Heart right ventricle (tissue), 16 donors: ENCODE measurements around the gene S100A12. TPM values are rescaled to one million over a fixed set of nuclear protein-coding genes. Genes with fewer than 3 reads are reported as not detected.

Source experiments
- ATAC-seq, 8 donors: fragments of 200-7000 bp; cut with Tn5 transposase; one replicate each; pipeline ENCODE4 v1.9.1; 2020; ENCODE audit warnings: mild to moderate bottlenecking in 8 of 8, moderate library complexity in 8 of 8, moderate number of reproducible peaks in 1 of 8
- DNase-seq, 2 donors: peaks; one replicate each; pipeline ENCODE4 v3.0.0-alpha.2; 2020
- H3K27ac ChIP-seq, 10 donors: fragments of 200-600 bp; sonication (generic) in 2 of 10; one replicate each; pipeline versions ENCODE4 v1.5.0 to v1.8.0; 2020 to 2022; ENCODE audit warnings: mild to moderate bottlenecking in 3 of 10
- H3K27me3 ChIP-seq, 7 donors: fragments of 200-600 bp; one replicate each; pipeline ENCODE4 v1.8.0; 2021 to 2022; ENCODE audit warnings: mild to moderate bottlenecking in 2 of 7
- H3K36me3 ChIP-seq, 9 donors: fragments of 200-600 bp; sonication (generic) in 1 of 9; one replicate each; pipeline versions ENCODE4 v1.5.0 to v1.8.0; 2020 to 2022; ENCODE audit warnings: mild to moderate bottlenecking in 2 of 9
- H3K4me1 ChIP-seq, 9 donors: fragments of 200-600 bp; sonication (generic) in 1 of 9; one replicate each; pipeline versions ENCODE4 v1.5.0 to v1.8.0; 2020 to 2022; ENCODE audit warnings: mild to moderate bottlenecking in 4 of 9
- H3K4me3 ChIP-seq, 10 donors: fragments of 200-600 bp; sonication (generic) in 2 of 10; one replicate each; pipeline versions ENCODE4 v1.5.0 to v1.8.0; 2020 to 2022; ENCODE audit warnings: mild to moderate bottlenecking in 7 of 10, moderate library complexity in 2 of 10
- H3K9me3 ChIP-seq, 11 donors: fragments of 200-600 bp in 10 of 11; sonication (generic) in 2 of 11; one replicate each; pipeline versions ENCODE4 v1.5.0 to v1.8.0; 2013 to 2022; ENCODE audit warnings: mild to moderate bottlenecking in 2 of 11, control low read depth in 1 of 11, moderate library complexity in 1 of 11
- WGBS, 2 donors: extraction: QIAGEN DNeasy Blood & Tissue Kit; methylation state at CpG; one replicate each; pipeline ENCODE4 v1.1.7; 2013; ENCODE audit warnings: inconsistent platforms in 1 of 2; 5-methylcytosine and 5-hydroxymethylcytosine counted together
- intact Hi-C, 10 donors: fragments of 100-400 bp; cut with DNase I; formaldehyde crosslinking; loops; one replicate each; pipeline versions ENCODE4 v1.11.1 to v1.14.2; 2022
- polyA plus RNA-seq, 2 donors: library from polyadenylated mRNA; stranded (reverse); fragments of 200-250 nt; gene quantifications; one replicate each; pipeline ENCODE4 v1.2.3, GENCODE V29; 2013
- total RNA-seq, 10 donors: library from RNA; stranded (reverse); fragmentation: NEBNext Ultra II Directional in 3 of 10; extraction: Animal tissue kit (Norgen Biotek cat#: 25700) in 3 of 10; gene quantifications; one replicate each; pipeline versions ENCODE4 v1.2.1 to v1.2.4, GENCODE V29; 2021 to 2023
- TF ChIP-seq, protein P1 (sequence below), 9 donors: fragments of 200-600 bp; sonication (generic) in 2 of 9; IDR thresholded peaks; one replicate each; pipeline versions ENCODE4 v1.5.0 to v1.8.0; 2021 to 2022; ENCODE audit warnings: antibody characterized with exemption in 9 of 9, mild to moderate bottlenecking in 5 of 9, moderate library complexity in 1 of 9
- donor health status: Arrhythmogenic right ventricular cardiomyopathy.
- donor health status: ischemic (EF 13 %, LVEDD 7.1; RV severe dilation, severe dysfunction).
- donor health status: healthy with polysubstance abuse.
- donor health status: DM: no; HTN: yes; CAD: no.
- donor health status: DM: no; HTN: no; CAD: no.
- donor health status: ischemic (EF 25% LVEDD 6.9; RV normal size, moderate dysfunction).
- donor health status: ischemic (EF 25% LVEDD 5.7; RV mildly dilated, moderate dysfunction).
- donor health status: healthy.
- donor health status: DM: yes; HTN: yes; CAD: no.
- donor health status: Ischemic cardiomyopathy.
- donor health status: ischemic (EF 35%, LVEDD 5.7; RV mildly dilated, moderate dysfunction).
- donor health status: nonischemic (EF 11% LVEDD 7.7; RV severe dilation, severe dysfunction).
- donor health status: DM: yes; HTN: yes; CAD: no.
- donor health status: PGD.
- donor health status: ischemic (EF 29% LVEDD 5.4; RV normal size, mild dysfunction).
- donor health status: nonischemic (EF 23%, LVEDD 6.1; RV moderate dilation, normal function).

Gene S100A12
- total and polyA plus RNA-seq, 12 donors, result 0.49 to 12.9 (median 4.1) TPM; not detected in 1

- TF ChIP-seq, protein P1, sequence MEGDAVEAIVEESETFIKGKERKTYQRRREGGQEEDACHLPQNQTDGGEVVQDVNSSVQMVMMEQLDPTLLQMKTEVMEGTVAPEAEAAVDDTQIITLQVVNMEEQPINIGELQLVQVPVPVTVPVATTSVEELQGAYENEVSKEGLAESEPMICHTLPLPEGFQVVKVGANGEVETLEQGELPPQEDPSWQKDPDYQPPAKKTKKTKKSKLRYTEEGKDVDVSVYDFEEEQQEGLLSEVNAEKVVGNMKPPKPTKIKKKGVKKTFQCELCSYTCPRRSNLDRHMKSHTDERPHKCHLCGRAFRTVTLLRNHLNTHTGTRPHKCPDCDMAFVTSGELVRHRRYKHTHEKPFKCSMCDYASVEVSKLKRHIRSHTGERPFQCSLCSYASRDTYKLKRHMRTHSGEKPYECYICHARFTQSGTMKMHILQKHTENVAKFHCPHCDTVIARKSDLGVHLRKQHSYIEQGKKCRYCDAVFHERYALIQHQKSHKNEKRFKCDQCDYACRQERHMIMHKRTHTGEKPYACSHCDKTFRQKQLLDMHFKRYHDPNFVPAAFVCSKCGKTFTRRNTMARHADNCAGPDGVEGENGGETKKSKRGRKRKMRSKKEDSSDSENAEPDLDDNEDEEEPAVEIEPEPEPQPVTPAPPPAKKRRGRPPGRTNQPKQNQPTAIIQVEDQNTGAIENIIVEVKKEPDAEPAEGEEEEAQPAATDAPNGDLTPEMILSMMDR (IDR thresholded peaks at IDR 0.05), result no peak
- H3K27me3 ChIP-seq, result no peaks in the 10 kb centered on the region
- H3K36me3 ChIP-seq, result peaks cover 0 to 5% (median 0%) of the 10 kb centered on the region in 9 donors
- H3K4me1 ChIP-seq, result peaks cover 0 to 36% (median 6%) of the 10 kb centered on the region in 9 donors
- peak overlapping the region in 3 of 10 donors; percentile 36 to 86 (median 38) for H3K27ac ChIP-seq
- DNase-seq, result peak in 1 of 2 donors; percentile 51
- no peaks in the 10 kb centered on the region for H3K9me3 ChIP-seq
- H3K4me3 ChIP-seq, result peak overlapping the region in 1 of 10 donors; percentile 50
- ATAC-seq, result peak; percentile 37 to 71 (median 52)
- 57 to 74% methylated on average over 10 of the region's 10 CpGs for WGBS, 2 donors
- intact Hi-C loops, result loop anchor here in 4 of 10 donors (5.0 to 10.0 kb wide), 3 partner anchors 50 to 388 kb away; partner anchors contain the start of gene S100A2 (in 3 of the 4)
Measured at GRCh38 chr1:153357076-153357852, 18.2 kb downstream of the S100A12 start.

DNA sequence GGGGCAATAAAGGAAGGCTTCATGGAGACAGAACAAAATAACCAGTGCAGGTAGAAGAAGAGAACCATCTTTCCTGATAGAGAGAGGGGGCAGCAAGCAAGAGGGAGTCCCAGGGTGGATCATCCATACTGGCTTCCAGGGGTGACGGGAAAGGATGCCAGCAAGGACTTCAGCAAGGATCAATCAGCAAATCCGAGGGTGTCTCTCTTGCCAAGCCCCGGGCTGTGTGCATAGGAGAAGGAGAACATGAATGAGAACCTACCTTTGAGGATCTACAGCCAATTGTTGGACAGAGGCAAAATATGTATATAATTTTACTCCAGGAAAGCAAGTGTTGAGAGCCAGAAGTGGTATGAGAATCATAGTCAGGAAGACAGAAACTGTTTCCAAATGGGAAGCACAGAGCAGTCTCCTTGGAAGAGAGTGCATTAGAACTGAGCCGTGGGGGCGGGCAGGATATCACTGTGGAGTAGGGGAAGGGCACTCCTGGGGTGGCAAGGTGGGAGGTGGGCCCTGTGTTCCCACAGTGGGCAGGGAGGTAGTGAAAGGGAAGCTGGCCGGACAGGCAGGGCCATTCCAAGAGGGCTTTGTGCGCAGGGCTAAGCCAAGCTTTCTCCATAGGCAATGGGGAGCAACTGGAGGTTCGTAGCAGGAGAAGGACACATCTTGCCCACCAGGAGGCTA lies 18.9 kb downstream of the S100A12 start:
- DNase-seq, result no peak
- intact Hi-C loops, result loop anchor here in 4 of 10 donors (5.0 to 10.0 kb wide), 3 partner anchors 51 to 388 kb away; partner anchors contain the start of gene S100A2 (in 3 of the 4)
- Histone ChIP-seq H3K27ac (peak overlapping the region in 3 of 10 donors; percentile 36 to 86 (median 38)), H3K4me3 (peak overlapping the region in 1 of 10 donors; percentile 50), H3K27me3 (peaks cover 0 to 7% (median 0%) of the 10 kb centered on the region in 7 donors), H3K36me3 (peaks cover 0 to 5% (median 0%) of the 10 kb centered on the region in 9 donors), H3K9me3 (no peaks in the 10 kb centered on the region), H3K4me1 (peaks cover 0 to 36% (median 6%) of the 10 kb centered on the region in 9 donors)
- WGBS, 2 donors, result 85 to 90% methylated on average over 8 of the region's 8 CpGs
- ATAC-seq, result no peak
- TF ChIP-seq, protein P1 (IDR thresholded peaks at IDR 0.05), result no peak

DNA sequence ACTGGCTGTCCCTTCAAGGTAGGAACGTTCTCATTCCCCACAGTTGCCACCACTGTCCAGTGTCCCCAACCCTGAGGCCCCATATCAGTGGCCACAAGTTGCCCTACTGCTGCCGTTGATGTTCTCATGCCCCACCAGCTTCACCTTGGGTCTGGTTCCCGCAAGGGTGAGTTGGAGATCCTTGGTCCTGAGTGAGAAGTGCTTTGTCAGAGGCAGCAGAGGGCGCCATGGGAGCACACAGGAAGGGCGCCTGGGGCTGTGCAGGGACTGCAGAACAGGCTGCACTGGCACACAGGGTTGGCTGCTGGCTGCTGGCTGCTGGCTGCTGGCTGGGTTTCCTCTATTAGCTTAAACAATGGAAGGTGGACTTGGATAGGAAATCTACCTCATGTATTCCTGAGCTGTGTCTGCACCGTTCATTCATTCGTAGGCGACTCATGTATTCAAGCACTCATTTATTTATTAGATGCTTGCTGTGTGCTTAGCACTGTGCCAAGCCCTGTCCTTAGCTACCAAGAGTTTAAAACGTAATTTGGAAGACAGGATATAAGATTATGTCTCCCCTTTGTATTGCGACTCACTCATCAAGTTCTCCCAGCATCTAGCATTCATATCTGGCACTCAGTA lies 19.9 kb downstream of the S100A12 start:
- intact Hi-C loops, result loop anchor here in 5 of 10 donors (2.0 to 10.0 kb wide), 4 partner anchors 52 to 389 kb away; partner anchors contain the start of gene S100A2 (in 3 of the 5)
- Histone ChIP-seq H3K27ac (no peak overlapping the region), H3K4me1 (peaks cover 0 to 30% (median 6%) of the 10 kb centered on the region in 9 donors), H3K4me3 (no peak overlapping the region), H3K27me3 (peaks cover 0 to 17% (median 9%) of the 10 kb centered on the region in 7 donors), H3K9me3 (no peaks in the 10 kb centered on the region), H3K36me3 (peaks cover 0 to 2% (median 0%) of the 10 kb centered on the region in 9 donors)
- 47 to 53% methylated on average over 10 of the region's 10 CpGs for WGBS, 2 donors
- TF ChIP-seq, protein P1 (IDR thresholded peaks at IDR 0.05), result peak in 6 of 9 donors; percentile 29 to 70 (median 42)
- DNase-seq (peak; percentile 22 to 59), ATAC-seq (peak in 6 of 8 donors; percentile 48 to 74 (median 58))
